Measurements from ENCODE around the gene ENO1.

Gene ENO1

GRCh38 chr1:8870103-8870502 is 8.4 kb downstream of the ENO1 start:
- no peak for DNase-seq

- DNase-seq, result no peak
Measured at GRCh38 chr1:8867878-8868567, 10.5 kb downstream of the ENO1 start.

GRCh38 chr1:8866792-8867415 is 11.6 kb downstream of the ENO1 start:
- no peak for DNase-seq

- DNase-seq, result no peak
Measured at GRCh38 chr1:8866173-8866791, 12.2 kb downstream of the ENO1 start.

- DNase-seq, result no peak
Measured at GRCh38 chr1:8864713-8865344, 13.7 kb downstream of the ENO1 start.

GRCh38 chr1:8863794-8864233 is 14.7 kb downstream of the ENO1 start:
- DNase-seq, result no peak

GRCh38 chr1:8863138-8863537 is 15.3 kb downstream of the ENO1 start:
- no peak for DNase-seq

GRCh38 chr1:8862528-8862927 is 16.0 kb downstream of the ENO1 start:
- no peak for DNase-seq

- DNase-seq, result no peak
Measured at GRCh38 chr1:8860738-8861516, 17.6 kb downstream of the ENO1 start.

GRCh38 chr1:8858888-8859706 is 19.4 kb downstream of the ENO1 start:
- DNase-seq, result peak; percentile 32

- no peak for DNase-seq
Measured at GRCh38 chr1:8858112-8858668, 20.3 kb downstream of the ENO1 start.

GRCh38 chr1:8856689-8857412 is 21.6 kb downstream of the ENO1 start:
- DNase-seq, result no peak

- DNase-seq, result no peak
Measured at GRCh38 chr1:8854240-8854639, 24.2 kb downstream of the ENO1 start.

GRCh38 chr1:8851060-8851459 is 27.4 kb downstream of the ENO1 start:
- no peak for DNase-seq

GRCh38 chr1:8848663-8849386 is 29.7 kb downstream of the ENO1 start:
- peak; percentile 93 for DNase-seq

GRCh38 chr1:8847990-8848389 is 30.5 kb downstream of the ENO1 start:
- peak; percentile 35 for DNase-seq

GRCh38 chr1:8846263-8846662 is 32.2 kb downstream of the ENO1 start:
- DNase-seq, result no peak

GRCh38 chr1:8845104-8846097 is 33.1 kb downstream of the ENO1 start:
- no peak for DNase-seq

- no peak for DNase-seq
Measured at GRCh38 chr1:8844501-8845006, 33.9 kb downstream of the ENO1 start.
